Measurements from ENCODE around the gene AOC3. TPM values are rescaled to one million over a fixed set of nuclear protein-coding genes. Genes with fewer than 3 reads are reported as not detected.

AOC3 gene
- total RNA-seq, 1 experiment from 2014 or later: 0.26 TPM

GRCh38 chr17:42832934-42833766, 17.8 kb upstream of the AOC3 start, which contains the start of gene PSME3:
PSME3 (plus strand) TSS chr17:42833397; CDS start chr17:42833632, 235 bp downstream.
- Histone ChIP-seq H2AFZ (ENCODE audit: low read length) (peak within 1 kb of the TSS; percentile 89), H3K9me2 (replicated peaks; ENCODE audit: low read length) (no peaks in the 10 kb centered on the region), H3K27me3 (ENCODE audit: low read length) (no peaks in the 10 kb centered on the region), H3K9me3 (ENCODE audit: low read length) (no peaks in the 10 kb centered on the region), H3K4me2 (ENCODE audit: low read length) (peak within 1 kb of the TSS; percentile 92), H3F3A (ENCODE audit: low read length, unreplicated experiment) (no peaks in the 10 kb centered on the region), H3K79me2 (ENCODE audit: low read length) (peaks cover 45% of the 10 kb centered on the region), H3K36me3 (ENCODE audit: low read depth, low read length) (peaks cover 12% of the 10 kb centered on the region), H4K20me1 (ENCODE audit: low read length) (no peaks in the 10 kb centered on the region), H3K9ac (ENCODE audit: low read length) (peak within 1 kb of the TSS; percentile 99), H3K27ac (ENCODE audit: low read length) (peak within 1 kb of the TSS; percentile 75), H3K4me3 (ENCODE audit: low read length) (peak within 1 kb of the TSS; percentile 96), H3K4me1 (ENCODE audit: insufficient read depth, low read length) (peaks cover 12% of the 10 kb centered on the region)
- TF ChIP-seq CTCF (conservative IDR thresholded peaks at IDR 0.05; ENCODE audit: low read depth, low read length) (no peak), EZH2 (IDR thresholded peaks at IDR 0.05; ENCODE audit: low read length, unreplicated experiment) (no peak), EZH2phosphoT487 (IDR thresholded peaks at IDR 0.05; ENCODE audit: borderline replicate concordance, low read length) (no peak)
- TSS peak; percentile 86 for BruUV-seq (replicated peaks)
- intact Hi-C loops (cut with micrococcal nuclease): no loop called here
- ATAC-seq: peak; percentile 91
- CTCF ChIA-PET: interaction anchor here (0.6 kb wide), 1 partner anchor 529 kb away, joined by 3 read pairs; no protein-coding TSS in a partner anchor
- DNase-seq: peak; percentile 80
- POLR2A ChIA-PET (ENCODE audit: unreplicated experiment): interaction anchor here (0.5 to 0.6 kb wide), 2 partner anchors 9 to 228 kb away, joined by 3 to 8 read pairs; partner anchors contain the start of gene BECN1

GRCh38 chr17:42833767-42834422, 17.1 kb upstream of the AOC3 start:
- no peak; the same call in 1 of the 2 replicates for ATAC-seq
- Histone ChIP-seq H3K27me3 (ENCODE audit: low read length) (no peaks in the 10 kb centered on the region), H3K9me2 (replicated peaks; ENCODE audit: low read length) (no peaks in the 10 kb centered on the region), H3K79me2 (ENCODE audit: low read length) (peaks cover 45% of the 10 kb centered on the region), H4K20me1 (ENCODE audit: low read length) (no peaks in the 10 kb centered on the region), H3K36me3 (ENCODE audit: low read depth, low read length) (peaks cover 17% of the 10 kb centered on the region), H3K4me1 (ENCODE audit: insufficient read depth, low read length) (peaks cover 12% of the 10 kb centered on the region), H3K9me3 (ENCODE audit: low read length) (no peaks in the 10 kb centered on the region), H2AFZ (ENCODE audit: low read length) (peak overlapping the region; percentile 89), H3K4me3 (ENCODE audit: low read length) (peak overlapping the region; percentile 96), H3F3A (ENCODE audit: low read length, unreplicated experiment) (no peaks in the 10 kb centered on the region), H3K4me2 (ENCODE audit: low read length) (peak overlapping the region; percentile 92), H3K9ac (ENCODE audit: low read length) (peak overlapping the region; percentile 99), H3K27ac (ENCODE audit: low read length) (peak overlapping the region; percentile 75)
- no peak for TF ChIP-seq EZH2phosphoT487 (IDR thresholded peaks at IDR 0.05; ENCODE audit: borderline replicate concordance, low read length)
- no peak for TF ChIP-seq CTCF (conservative IDR thresholded peaks at IDR 0.05; ENCODE audit: low read depth, low read length)
- CTCF ChIA-PET: no interaction called here
- POLR2A ChIA-PET (ENCODE audit: unreplicated experiment): interaction anchor here (0.6 kb wide), 1 partner anchor 10 kb away, joined by 3 read pairs; the partner anchor contains the start of gene BECN1
- BruUV-seq (replicated peaks): TSS peak; percentile 76
- DNase-seq: no peak
- intact Hi-C loops (cut with micrococcal nuclease): no loop called here
